SK-N-MC (cell line): Measurements from ENCODE around the gene PLAC8.
"Not testable (repeated sequence)": the region's sequence is repeated elsewhere in the genome, so short reads cannot be mapped to it uniquely, and the experiment has no call there.

Source experiments
- DNase-seq: peaks from one replicate; pipeline ENCODE4 v3.0.0-alpha.2; 2011; ENCODE audit warnings: low read depth, low spot score
- H3K27ac ChIP-seq: fragments of 200-600 bp; sonication (generic); 2 replicates; pipeline ENCODE4 v1.5.1; 2016; ENCODE audit warnings: mixed run types
- H3K36me3 ChIP-seq: fragments of 200-600 bp; sonication (generic); 2 replicates; pipeline ENCODE4 v1.6.1; 2017; ENCODE audit warnings: antibody characterized with exemption, low read length, mixed read lengths; ENCODE audit not compliant: insufficient read depth
- H3K4me3 ChIP-seq: fragments of 200-600 bp; sonication (generic); 2 replicates; pipeline ENCODE4 v1.5.1; 2016
- H3K9ac ChIP-seq: fragments of 200-600 bp; sonication (generic); 2 replicates; pipeline ENCODE4 v1.8.0; 2017; ENCODE audit warnings: mixed run types, mixed read lengths; ENCODE audit not compliant: insufficient read length
- H3K9me3 ChIP-seq: fragments of 200-600 bp; sonication (generic); 2 replicates; pipeline ENCODE4 v1.6.1; 2017; ENCODE audit warnings: low read depth, mild to moderate bottlenecking, antibody characterized with exemption, low read length, moderate library complexity, mixed read lengths
- EZH2 ChIP-seq: fragments of 200-600 bp; sonication (generic); IDR thresholded peaks from one replicate; pipeline ENCODE4 v1.6.1; 2017; ENCODE audit warnings: antibody characterized with exemption
- FOXP2 ChIP-seq: optimal IDR thresholded peaks from 2 replicates; pipeline ENCODE3; 2011; ENCODE audit warnings: mild to moderate bottlenecking, moderate library complexity; ENCODE audit not compliant: insufficient read depth; ENCODE audit errors: extremely low read length, control extremely low read depth
- POLR2AphosphoS5 ChIP-seq: IDR thresholded peaks from 2 replicates; pipeline ENCODE4 v1.6.1; 2012; ENCODE audit warnings: mild to moderate bottlenecking, low read depth, low read length, borderline replicate concordance

Gene PLAC8

GRCh38 chr4:83118869-83119268, 4.3 kb upstream of the PLAC8 start:
- Histone ChIP-seq H3K9me3 (no peaks in the 10 kb centered on the region), H3K4me3 (no peak overlapping the region), H3K9ac (no peak overlapping the region), H3K36me3 (no peaks in the 10 kb centered on the region), H3K27ac (no peak overlapping the region)
- TF ChIP-seq FOXP2 (no peak), POLR2AphosphoS5 (no peak), EZH2 (no peak)
- DNase-seq: no peak

GRCh38 chr4:83115656-83116285, 1.2 kb upstream of the PLAC8 start:
- Histone ChIP-seq H3K36me3 (no peaks in the 10 kb centered on the region), H3K27ac (no peak overlapping the region), H3K4me3 (no peak overlapping the region), H3K9me3 (no peaks in the 10 kb centered on the region), H3K9ac (no peak overlapping the region)
- DNase-seq: no peak
- no peak for TF ChIP-seq FOXP2
- no peak for TF ChIP-seq POLR2AphosphoS5
- no peak for TF ChIP-seq EZH2

GRCh38 chr4:83115000-83115399, 471 bp upstream of the PLAC8 start:
- no peaks in the 10 kb centered on the region for H3K36me3 ChIP-seq
- no peak overlapping the region for H3K9ac ChIP-seq
- H3K27ac ChIP-seq: no peak overlapping the region
- H3K4me3 ChIP-seq: no peak overlapping the region
- H3K9me3 ChIP-seq: no peaks in the 10 kb centered on the region
- DNase-seq: no peak
- TF ChIP-seq POLR2AphosphoS5 (no peak), EZH2 (no peak), FOXP2 (no peak)

GRCh38 chr4:83113429-83113786, 1.1 kb downstream of the PLAC8 start:
- H3K9me3 ChIP-seq: no peaks in the 10 kb centered on the region
- no peak for DNase-seq
- no peak overlapping the region for H3K27ac ChIP-seq
- TF ChIP-seq FOXP2: no peak
- no peak for TF ChIP-seq POLR2AphosphoS5
- no peak for TF ChIP-seq EZH2
- H3K9ac ChIP-seq: no peak overlapping the region
- no peak overlapping the region for H3K4me3 ChIP-seq
- no peaks in the 10 kb centered on the region for H3K36me3 ChIP-seq

GRCh38 chr4:83112678-83113428, 1.7 kb downstream of the PLAC8 start:
- Histone ChIP-seq H3K36me3 (no peaks in the 10 kb centered on the region), H3K4me3 (no peak overlapping the region), H3K9me3 (no peaks in the 10 kb centered on the region), H3K9ac (no peak overlapping the region), H3K27ac (no peak overlapping the region)
- no peak for DNase-seq
- no peak for TF ChIP-seq EZH2
- no peak for TF ChIP-seq POLR2AphosphoS5
- TF ChIP-seq FOXP2: no peak

- DNase-seq: no peak
- H3K9ac ChIP-seq: no peak overlapping the region
- H3K27ac ChIP-seq: no peak overlapping the region
- TF ChIP-seq POLR2AphosphoS5: no peak
- no peak for TF ChIP-seq EZH2
- no peak for TF ChIP-seq FOXP2
- H3K9me3 ChIP-seq: no peaks in the 10 kb centered on the region
- no peak overlapping the region for H3K4me3 ChIP-seq
- no peaks in the 10 kb centered on the region for H3K36me3 ChIP-seq
Measured at GRCh38 chr4:83112231-83112630, 2.3 kb downstream of the PLAC8 start.

- H3K27ac ChIP-seq, H3K9ac ChIP-seq, DNase-seq, H3K9me3 ChIP-seq, H3K4me3 ChIP-seq, H3K36me3 ChIP-seq: not testable (repeated sequence)
Measured at GRCh38 chr4:83111751-83112141, 2.8 kb downstream of the PLAC8 start.

GRCh38 chr4:83110970-83111750, 3.4 kb downstream of the PLAC8 start:
- peak overlapping the region; percentile 93; the same call in 1 of the 2 replicates for H3K27ac ChIP-seq
- no peak overlapping the region for H3K9ac ChIP-seq
- peak overlapping the region; percentile 92; the same call in 1 of the 2 replicates for H3K4me3 ChIP-seq
- TF ChIP-seq FOXP2: no peak
- no peak for TF ChIP-seq POLR2AphosphoS5
- TF ChIP-seq EZH2: no peak
- no peak for DNase-seq
- no peaks in the 10 kb centered on the region for H3K36me3 ChIP-seq
- no peaks in the 10 kb centered on the region for H3K9me3 ChIP-seq
